ENCODE results near the gene AFF3. TPM values are rescaled to one million over a fixed set of nuclear protein-coding genes. Genes with fewer than 3 reads are reported as not detected.

The AFF3 gene
- total RNA-seq, 1 donor from 2014 or later, result 44.6 TPM

DNA sequence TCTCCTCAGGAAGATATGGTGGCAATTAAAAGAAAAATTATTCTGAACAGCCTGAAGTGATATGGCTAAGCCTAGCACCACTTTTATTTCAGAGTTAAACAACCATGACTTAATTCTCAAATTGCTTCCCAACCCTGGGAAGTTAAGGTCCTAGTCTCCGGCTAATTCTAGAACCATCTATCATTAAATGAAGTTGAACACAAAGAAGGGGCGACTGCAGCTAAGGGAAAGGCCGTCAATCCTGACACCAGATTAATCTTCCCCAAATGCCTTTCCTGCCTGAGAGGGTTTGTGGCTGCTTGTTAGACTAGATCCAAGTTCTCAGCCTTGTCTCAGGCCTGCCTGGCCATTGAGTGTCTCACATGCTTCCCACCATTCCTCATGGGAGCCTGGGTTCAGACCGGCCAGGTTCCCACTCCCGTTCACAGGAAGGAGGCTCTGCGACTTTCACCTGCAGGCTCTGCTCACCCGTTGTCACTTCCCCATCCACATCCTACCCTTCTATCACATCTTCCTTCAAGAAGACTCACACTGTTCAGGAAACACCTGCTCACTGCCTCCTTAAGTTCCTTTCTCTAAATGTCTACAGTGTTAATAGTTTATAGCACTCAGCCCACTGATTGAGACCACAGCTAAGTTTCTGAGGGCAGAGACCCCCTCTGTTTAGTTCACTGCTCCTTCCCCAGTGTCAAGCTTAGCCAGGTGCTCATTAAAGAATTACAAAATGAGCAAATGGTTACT lies 369.6 kb downstream of the AFF3 start:
- no peaks in the 10 kb centered on the region for H3K9me3 ChIP-seq
- H3K27ac ChIP-seq, result peak overlapping the region; percentile 61
- intact Hi-C loops (cut with DNase I), result no loop called here
- no peak for ATAC-seq
- no peaks in the 10 kb centered on the region for H3K4me1 ChIP-seq
- no peak for DNase-seq
- no peak for TF ChIP-seq CTCF (IDR thresholded peaks at IDR 0.05)
- no peaks in the 10 kb centered on the region for H3K36me3 ChIP-seq
- H3K4me3 ChIP-seq, result no peak overlapping the region
- H3K27me3 ChIP-seq, result no peaks in the 10 kb centered on the region

DNA sequence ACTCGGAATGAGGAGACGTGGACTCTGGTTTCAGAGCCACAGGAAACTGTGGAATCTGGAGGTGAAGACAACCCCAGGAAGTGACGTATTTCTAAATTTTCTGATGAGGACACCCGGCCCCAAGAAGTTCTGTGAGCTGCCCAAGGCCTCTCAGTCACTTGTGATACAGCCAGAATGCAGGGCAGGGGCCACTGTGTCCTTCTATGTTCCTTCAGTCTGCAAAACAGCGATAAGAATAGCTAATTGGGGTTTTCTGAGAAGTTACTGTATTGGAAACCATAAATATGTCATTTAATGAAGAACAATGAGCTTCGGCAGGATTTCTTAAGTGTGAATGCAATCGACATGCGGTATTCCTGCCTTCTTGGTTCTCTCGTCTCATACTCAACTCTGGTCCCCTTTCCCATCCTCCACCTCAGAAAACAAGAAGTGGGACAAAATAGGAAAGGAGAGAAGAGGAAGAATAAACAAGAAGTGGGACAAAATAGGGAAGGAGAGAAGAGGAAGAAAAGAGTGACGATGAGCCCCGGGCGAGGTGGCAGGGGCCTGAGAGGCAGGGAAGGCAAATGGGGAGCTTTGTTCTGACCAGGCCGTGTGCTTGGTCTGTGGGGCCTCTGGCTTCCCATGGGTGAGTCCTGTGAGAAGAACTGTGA lies 370.6 kb downstream of the AFF3 start:
- Histone ChIP-seq H3K36me3 (no peaks in the 10 kb centered on the region), H3K9me3 (no peaks in the 10 kb centered on the region), H3K4me3 (no peak overlapping the region), H3K27me3 (no peaks in the 10 kb centered on the region), H3K27ac (peak overlapping the region; percentile 61), H3K4me1 (no peaks in the 10 kb centered on the region)
- peak; percentile 71 for DNase-seq
- intact Hi-C loops (cut with DNase I), result no loop called here
- TF ChIP-seq CTCF (IDR thresholded peaks at IDR 0.05), result no peak
- peak; percentile 86 for ATAC-seq

- Histone ChIP-seq H3K27ac (no peak overlapping the region), H3K4me1 (no peaks in the 10 kb centered on the region), H3K9me3 (no peaks in the 10 kb centered on the region), H3K27me3 (no peaks in the 10 kb centered on the region), H3K4me3 (no peak overlapping the region), H3K36me3 (no peaks in the 10 kb centered on the region)
- ATAC-seq (no peak), DNase-seq (no peak)
- no peak for TF ChIP-seq CTCF (IDR thresholded peaks at IDR 0.05)
- intact Hi-C loops (cut with DNase I), result no loop called here
Observed at GRCh38 chr2:99770876-99771275, 371.5 kb downstream of the AFF3 start.

- Histone ChIP-seq H3K27ac (no peak overlapping the region), H3K4me3 (no peak overlapping the region), H3K9me3 (no peaks in the 10 kb centered on the region), H3K4me1 (no peaks in the 10 kb centered on the region), H3K36me3 (no peaks in the 10 kb centered on the region), H3K27me3 (no peaks in the 10 kb centered on the region)
- TF ChIP-seq CTCF (IDR thresholded peaks at IDR 0.05), result no peak
- ATAC-seq, result no peak
- no peak for DNase-seq
- intact Hi-C loops (cut with DNase I), result no loop called here
Observed at GRCh38 chr2:99765731-99766318, 376.6 kb downstream of the AFF3 start.

- intact Hi-C loops (cut with DNase I), result no loop called here
- Histone ChIP-seq H3K27me3 (no peaks in the 10 kb centered on the region), H3K4me3 (no peak overlapping the region), H3K36me3 (no peaks in the 10 kb centered on the region), H3K9me3 (no peaks in the 10 kb centered on the region), H3K4me1 (no peaks in the 10 kb centered on the region), H3K27ac (no peak overlapping the region)
- no peak for DNase-seq
- no peak for ATAC-seq
- no peak for TF ChIP-seq CTCF (IDR thresholded peaks at IDR 0.05)
Observed at GRCh38 chr2:99763764-99764163, 378.6 kb downstream of the AFF3 start.
